B cell (primary cell): ENCODE results near the gene ZFP57. TPM values are rescaled to one million over a fixed set of nuclear protein-coding genes. Genes with fewer than 3 reads are reported as not detected.

Experiments used
- ATAC-seq: fragments of 200-7000 bp; cut with Tn5 transposase; one replicate; pipeline ENCODE4 v1.10.0; 2021; ENCODE audit warnings: low read depth, mild to moderate bottlenecking, moderate number of reproducible peaks, moderate library complexity
- CTCF ChIA-PET: fragments of 350-600 bp; sonication (Branson Sonifier 250); formaldehyde crosslinking; loops from one replicate; lab custom pipeline; 2021; ENCODE audit warnings: antibody characterized with exemption, inconsistent platforms; lab: Charles Lee
- POLR2A ChIA-PET: fragments of 350-600 bp; sonication (Branson Sonifier 250); formaldehyde crosslinking; loops from one replicate; lab custom pipeline; 2021; ENCODE audit warnings: antibody characterized with exemption; lab: Charles Lee
- DNase-seq: peaks from one replicate; pipeline ENCODE4 v3.0.0; 2013
- H2AFZ ChIP-seq: 2 replicates; pipeline ENCODE4 v1.6.1; 2012; ENCODE audit warnings: mild to moderate bottlenecking, low read depth, low read length; ENCODE audit not compliant: insufficient read depth, poor library complexity, severe bottlenecking
- H3K27ac ChIP-seq, 2 donors: 1 replicate in 1 of 2; 2 replicates in 1 of 2; pipeline ENCODE4 v1.5.1; 2012 to 2013; ENCODE audit warnings: low read length in 2 of 2, mild to moderate bottlenecking in 2 of 2, moderate library complexity in 1 of 2
- H3K27me3 ChIP-seq, 4 experiments: fragments of 200-600 bp in 1 of 4; sonication (generic) in 1 of 4; replicated peaks in 1 of 4; 1 replicate in 2 of 4; 2 replicates in 2 of 4; pipeline versions ENCODE4 v1.6.1 to v1.7.0; 2013 to 2016; ENCODE audit warnings: low read length in 3 of 4, mild to moderate bottlenecking in 2 of 4, mixed read lengths in 1 of 4, moderate library complexity in 1 of 4; ENCODE audit not compliant: insufficient read depth in 4 of 4, control insufficient read depth in 3 of 4; ENCODE audit errors: control extremely low read depth in 1 of 4
- H3K36me3 ChIP-seq, 2 experiments: replicated peaks in 1 of 2; 1 replicate in 1 of 2; 2 replicates in 1 of 2; pipeline versions ENCODE4 v1.6.1 to v1.7.1; 2013; ENCODE audit warnings: low read length in 1 of 2; ENCODE audit not compliant: insufficient read depth in 2 of 2, control insufficient read depth in 1 of 2; ENCODE audit errors: control extremely low read depth in 1 of 2, extremely low read depth in 1 of 2
- H3K4me1 ChIP-seq, 2 donors: fragments of 200-600 bp in 1 of 2; sonication (generic) in 1 of 2; 1 replicate in 1 of 2; 2 replicates in 1 of 2; pipeline versions ENCODE4 v1.5.1 to v1.6.1; 2013 to 2017; ENCODE audit warnings: low read length in 2 of 2; ENCODE audit not compliant: control insufficient read depth in 2 of 2, insufficient read depth in 2 of 2
- H3K4me2 ChIP-seq: replicated peaks from 2 replicates; pipeline ENCODE3; 2012; ENCODE audit warnings: mild to moderate bottlenecking, low read depth, low read length; ENCODE audit not compliant: poor library complexity, severe bottlenecking
- H3K4me3 ChIP-seq, 5 experiments: fragments of 200-600 bp in 1 of 5; sonication (generic) in 1 of 5; 1 replicate in 3 of 5; 2 replicates in 2 of 5; pipeline versions ENCODE4 v1.5.1 to v1.7.0; 2011 to 2016; ENCODE audit warnings: low read length in 4 of 5, mild to moderate bottlenecking in 4 of 5, low read depth in 2 of 5, control low read depth in 1 of 5, moderate library complexity in 1 of 5; ENCODE audit not compliant: insufficient read depth in 1 of 5; ENCODE audit errors: control extremely low read depth in 1 of 5, extremely low read depth in 1 of 5
- H3K79me2 ChIP-seq: fragments of 200-600 bp; sonication (generic); one replicate; pipeline ENCODE4 v1.6.0; 2016; ENCODE audit warnings: low read length; ENCODE audit not compliant: control insufficient read depth, insufficient read depth
- H3K9ac ChIP-seq: fragments of 200-600 bp; sonication (generic); 2 replicates; pipeline ENCODE4 v1.6.1; 2017; ENCODE audit warnings: mild to moderate bottlenecking, low read length, moderate library complexity
- H3K9me3 ChIP-seq, 3 donors: one replicate each; pipeline versions ENCODE4 v1.6.1 to v1.7.1; 2013; ENCODE audit warnings: low read length in 2 of 3; ENCODE audit not compliant: control insufficient read depth in 2 of 3, insufficient read depth in 1 of 3; ENCODE audit errors: control extremely low read depth in 1 of 3
- H4K20me1 ChIP-seq: 2 replicates; pipeline ENCODE4 v1.6.0; 2012; ENCODE audit warnings: mild to moderate bottlenecking, low read length; ENCODE audit not compliant: insufficient read depth, control insufficient read depth, poor library complexity, severe bottlenecking
- H3K27ac Mint-ChIP-seq: one replicate; pipeline ENCODE4 v1.8.0; 2021; ENCODE audit warnings: mixed read lengths
- H3K27me3 Mint-ChIP-seq: one replicate; pipeline ENCODE4 v1.8.0; 2021; ENCODE audit warnings: mixed read lengths
- H3K4me1 Mint-ChIP-seq: one replicate; pipeline ENCODE4 v1.8.0; 2021; ENCODE audit warnings: mixed read lengths
- H3K4me3 Mint-ChIP-seq: one replicate; pipeline ENCODE4 v1.8.0; 2021; ENCODE audit warnings: mixed read lengths
- H3K9me3 Mint-ChIP-seq: one replicate; pipeline ENCODE4 v1.8.0; 2022; ENCODE audit warnings: mixed read lengths; ENCODE audit not compliant: insufficient read depth
- CTCF ChIP-seq: fragments of 200-600 bp; IDR thresholded peaks from one replicate; pipeline ENCODE4 v1.8.0; 2022; ENCODE audit warnings: antibody characterized with exemption, mild to moderate bottlenecking
- EZH2 ChIP-seq: IDR thresholded peaks from 2 replicates; pipeline ENCODE4 v1.6.1; 2012; ENCODE audit warnings: borderline replicate concordance, low read depth, mild to moderate bottlenecking, moderate library complexity, low read length; ENCODE audit not compliant: insufficient read depth, poor library complexity, severe bottlenecking
- WGBS: methylation state at CpG from one replicate; pipeline ENCODE4 v1.1.5; 2013; ENCODE audit warnings: missing lambda C conversion rate; ENCODE audit not compliant: insufficient coverage; 5-methylcytosine and 5-hydroxymethylcytosine counted together
- intact Hi-C: fragments of 100-400 bp; cut with micrococcal nuclease; formaldehyde crosslinking; loops from one replicate; pipeline ENCODE4 v1.10.0; 2022
- polyA plus RNA-seq: library from polyadenylated mRNA; depleted of rRNA; stranded (reverse); fragments of >200 nt; gene quantifications from 2 replicates; pipeline ENCODE4 v1.2.3, GENCODE V29; 2012
- total RNA-seq, 2 donors: library from RNA; stranded (reverse); fragments of 120-200 nt in 1 of 2; gene quantifications; 1 replicate in 1 of 2; 2 replicates in 1 of 2; pipeline versions ENCODE4 v1.2.3 to v1.2.4, GENCODE V29; 2013 to 2022

The ZFP57 gene
- total and polyA plus RNA-seq, 2 donors (not counting 1 experiment from before 2014, with no cell fraction given), result 0.39 to 5.0 TPM

- H3K27me3 Mint-ChIP-seq, result peaks cover 20% of the 10 kb centered on the region
- intact Hi-C loops, result no loop called here
These were observed 24.8 kb downstream of the ZFP57 start for GRCh38 chr6:29656157-29656556.

GRCh38 chr6:29655658-29656057, 25.3 kb downstream of the ZFP57 start:
- Histone ChIP-seq H3K36me3 (no peaks in the 10 kb centered on the region), H2AFZ (no peak overlapping the region), H3K4me2 (no peak overlapping the region), H3K9ac (no peak overlapping the region), H3K4me3 (no peak overlapping the region), H3K9me3 (peaks cover 0 to 2% (median 0%) of the 10 kb centered on the region in 3 donors), H3K4me1 (no peaks in the 10 kb centered on the region), H3K79me2 (no peaks in the 10 kb centered on the region), H3K27ac (no peak overlapping the region), H4K20me1 (no peaks in the 10 kb centered on the region), H3K27me3 (peaks cover 0 to 34% (median 9%) of the 10 kb centered on the region in 4 experiments)
- DNase-seq (no peak), ATAC-seq (no peak)
- ChIA-PET POLR2A (no interaction called here), CTCF (interaction anchor here (0.7 to 9.5 kb wide), 6 partner anchors 13 to 1292 kb away, joined by 3 to 226 read pairs (median 10); partner anchors contain the start of gene GABBR1)
- Mint-ChIP-seq H3K4me3 (no peak overlapping the region), H3K27me3 (peaks cover 17% of the 10 kb centered on the region), H3K4me1 (peaks cover 4% of the 10 kb centered on the region), H3K9me3 (no peaks in the 10 kb centered on the region), H3K27ac (no peak overlapping the region)
- 94% methylated on average over 3 of the region's 6 CpGs for WGBS
- intact Hi-C loops, result no loop called here
- no peak for TF ChIP-seq CTCF
- TF ChIP-seq EZH2, result no peak

More at GRCh38 chr6:29656157-29656556, 24.8 kb downstream of the ZFP57 start:
- Histone ChIP-seq H3K79me2 (no peaks in the 10 kb centered on the region), H3K36me3 (no peaks in the 10 kb centered on the region), H3K27me3 (peaks cover 0 to 34% (median 9%) of the 10 kb centered on the region in 4 experiments), H2AFZ (no peak overlapping the region), H3K27ac (no peak overlapping the region), H4K20me1 (no peaks in the 10 kb centered on the region), H3K4me1 (no peaks in the 10 kb centered on the region), H3K4me3 (no peak overlapping the region), H3K9ac (no peak overlapping the region), H3K9me3 (peaks cover 0 to 2% (median 0%) of the 10 kb centered on the region in 3 donors), H3K4me2 (no peak overlapping the region)
- no peak overlapping the region for H3K4me3 Mint-ChIP-seq
- DNase-seq (no peak), ATAC-seq (no peak)
- H3K9me3 Mint-ChIP-seq, result no peaks in the 10 kb centered on the region
- H3K4me1 Mint-ChIP-seq, result peaks cover 4% of the 10 kb centered on the region
- 100% methylated on average over 1 of the region's 2 CpGs for WGBS
- ChIA-PET CTCF (interaction anchor here (0.7 kb wide), 1 partner anchor 1293 kb away, joined by 3 read pairs; no protein-coding TSS in a partner anchor), POLR2A (no interaction called here)
- no peak overlapping the region for H3K27ac Mint-ChIP-seq
- TF ChIP-seq CTCF, result no peak
- no peak for TF ChIP-seq EZH2
